ES-I3 (cell line): ENCODE results near the gene MRPS23.
A peak's percentile ranks its signal among the peaks of the same experiment; 100 is the strongest.

Experiments
- H3K36me3 ChIP-seq: 2 replicates; pipeline ENCODE4 v1.6.1; 2013; ENCODE audit warnings: mild to moderate bottlenecking, low read length, control low read depth, moderate library complexity; ENCODE audit not compliant: insufficient read depth
- H3K4me1 ChIP-seq: 2 replicates; pipeline ENCODE4 v1.6.1; 2013; ENCODE audit warnings: mild to moderate bottlenecking, control low read depth, low read length; ENCODE audit not compliant: insufficient read depth
- H3K9ac ChIP-seq: 2 replicates; pipeline ENCODE4 v1.6.1; 2013; ENCODE audit warnings: low read depth, mild to moderate bottlenecking, low read length, moderate library complexity
- H3K9me3 ChIP-seq: 2 replicates; pipeline ENCODE4 v1.6.1; 2013; ENCODE audit warnings: mild to moderate bottlenecking, low read length, moderate library complexity; ENCODE audit not compliant: control insufficient read depth, insufficient read depth

Gene MRPS23

GRCh38 chr17:57886020-57886419, 36.2 kb upstream of the MRPS23 start:
- Histone ChIP-seq H3K36me3 (no peaks in the 10 kb centered on the region), H3K9me3 (no peaks in the 10 kb centered on the region), H3K4me1 (peaks cover 14% of the 10 kb centered on the region; the same call in 1 of the 2 replicates), H3K9ac (no peak overlapping the region)

- Histone ChIP-seq H3K9me3 (no peaks in the 10 kb centered on the region), H3K36me3 (no peaks in the 10 kb centered on the region), H3K9ac (no peak overlapping the region), H3K4me1 (peaks cover 15% of the 10 kb centered on the region; the same call in 1 of the 2 replicates)
These were observed 35.5 kb upstream of the MRPS23 start for GRCh38 chr17:57885148-57885915.

GRCh38 chr17:57881783-57882351, 32.0 kb upstream of the MRPS23 start:
- Histone ChIP-seq H3K36me3 (no peaks in the 10 kb centered on the region), H3K9ac (no peak overlapping the region; the same call in 1 of the 2 replicates), H3K9me3 (no peaks in the 10 kb centered on the region), H3K4me1 (peaks cover 36% of the 10 kb centered on the region)

GRCh38 chr17:57881143-57881542, 31.3 kb upstream of the MRPS23 start:
- Histone ChIP-seq H3K36me3 (no peaks in the 10 kb centered on the region), H3K9ac (no peak overlapping the region), H3K9me3 (no peaks in the 10 kb centered on the region), H3K4me1 (peaks cover 43% of the 10 kb centered on the region)

- H3K9me3 ChIP-seq: no peaks in the 10 kb centered on the region
- no peak overlapping the region for H3K9ac ChIP-seq
- H3K36me3 ChIP-seq: no peaks in the 10 kb centered on the region
- peaks cover 54% of the 10 kb centered on the region for H3K4me1 ChIP-seq
These were observed 30.2 kb upstream of the MRPS23 start for GRCh38 chr17:57880086-57880456.

- Histone ChIP-seq H3K9ac (no peak overlapping the region), H3K4me1 (peaks cover 57% of the 10 kb centered on the region), H3K9me3 (no peaks in the 10 kb centered on the region), H3K36me3 (no peaks in the 10 kb centered on the region)
These were observed 29.7 kb upstream of the MRPS23 start for GRCh38 chr17:57879437-57880085.

- peaks cover 72% of the 10 kb centered on the region for H3K4me1 ChIP-seq
- H3K9me3 ChIP-seq: no peaks in the 10 kb centered on the region
- H3K9ac ChIP-seq: no peak overlapping the region
- no peaks in the 10 kb centered on the region for H3K36me3 ChIP-seq
These were observed 28.0 kb upstream of the MRPS23 start for GRCh38 chr17:57877803-57878377.

GRCh38 chr17:57876866-57877237, 27.0 kb upstream of the MRPS23 start:
- Histone ChIP-seq H3K4me1 (peaks cover 74% of the 10 kb centered on the region), H3K36me3 (no peaks in the 10 kb centered on the region), H3K9me3 (no peaks in the 10 kb centered on the region), H3K9ac (no peak overlapping the region)

- H3K9ac ChIP-seq: peak overlapping the region; percentile 14; the same call in 1 of the 2 replicates
- peaks cover 68% of the 10 kb centered on the region for H3K4me1 ChIP-seq
- H3K36me3 ChIP-seq: no peaks in the 10 kb centered on the region
- H3K9me3 ChIP-seq: no peaks in the 10 kb centered on the region
These were observed 26.4 kb upstream of the MRPS23 start for GRCh38 chr17:57876023-57876865.

GRCh38 chr17:57875290-57876022, 25.6 kb upstream of the MRPS23 start:
- Histone ChIP-seq H3K9me3 (no peaks in the 10 kb centered on the region), H3K36me3 (no peaks in the 10 kb centered on the region), H3K9ac (peak overlapping the region; percentile 29), H3K4me1 (peaks cover 63% of the 10 kb centered on the region)

GRCh38 chr17:57874434-57875289, 24.8 kb upstream of the MRPS23 start:
- peaks cover 64% of the 10 kb centered on the region for H3K4me1 ChIP-seq
- H3K9me3 ChIP-seq: no peaks in the 10 kb centered on the region
- H3K9ac ChIP-seq: peak overlapping the region; percentile 29
- no peaks in the 10 kb centered on the region for H3K36me3 ChIP-seq

GRCh38 chr17:57874058-57874419, 24.2 kb upstream of the MRPS23 start:
- no peaks in the 10 kb centered on the region for H3K36me3 ChIP-seq
- peaks cover 64% of the 10 kb centered on the region for H3K4me1 ChIP-seq
- H3K9ac ChIP-seq: peak overlapping the region; percentile 26; the same call in 1 of the 2 replicates
- no peaks in the 10 kb centered on the region for H3K9me3 ChIP-seq
